Measurements from ENCODE around the gene MTCH2. TPM values are rescaled to one million over a fixed set of nuclear protein-coding genes. Genes with fewer than 3 reads are reported as not detected.

Gene MTCH2
- total RNA-seq, 2 donors from 2014 or later = 91.2 to 173 TPM

DNA sequence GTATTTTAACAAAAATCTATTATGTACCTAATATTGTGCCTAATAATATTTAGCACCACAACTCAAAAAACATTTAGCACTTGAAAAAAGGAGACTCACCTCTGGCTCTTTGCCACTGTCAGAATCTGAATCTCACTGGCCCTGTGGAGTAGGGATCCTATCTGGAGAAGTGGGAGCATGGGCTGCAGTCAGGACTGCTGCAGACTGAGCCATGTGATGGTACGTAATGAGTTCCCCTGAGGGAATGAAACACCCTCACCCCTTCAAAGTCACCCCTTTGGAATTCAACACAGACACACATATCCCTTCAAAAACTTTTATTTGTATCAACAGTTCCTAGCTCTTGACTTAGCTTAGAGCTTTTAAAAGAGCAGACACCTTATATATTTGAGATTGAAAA is 70.5 kb downstream of the MTCH2 start:
- H3K4me1 Mint-ChIP-seq = peaks cover 5% of the 10 kb centered on the region
- peaks cover 77% of the 10 kb centered on the region for H3K36me3 Mint-ChIP-seq (ENCODE audit: low read depth)
- no peak overlapping the region for H3K27ac Mint-ChIP-seq
- no peak overlapping the region for H3K4me3 Mint-ChIP-seq
- no peak for ATAC-seq (replicated peaks)
- no peaks in the 10 kb centered on the region for H3K9me3 Mint-ChIP-seq
- no peaks in the 10 kb centered on the region for H3K27me3 Mint-ChIP-seq

DNA sequence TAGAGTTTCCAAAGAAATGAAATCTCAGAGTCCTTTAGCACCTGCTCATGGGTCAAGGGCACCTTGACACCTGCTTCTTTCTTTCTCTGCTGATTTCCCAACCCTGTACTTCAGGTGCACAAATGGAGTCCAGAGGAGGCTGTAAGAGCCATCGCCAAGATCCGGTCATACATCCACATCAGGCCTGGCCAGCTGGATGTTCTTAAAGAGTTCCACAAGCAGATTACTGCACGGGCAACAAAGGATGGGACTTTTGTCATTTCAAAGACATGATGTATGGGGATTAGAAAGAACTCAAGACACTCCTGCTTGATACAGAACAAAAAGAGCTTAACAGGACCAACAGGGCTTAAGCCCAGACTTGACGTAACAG is 71.0 kb downstream of the MTCH2 start:
- Mint-ChIP-seq H3K36me3 (ENCODE audit: low read depth) (peaks cover 71% of the 10 kb centered on the region), H3K27me3 (no peaks in the 10 kb centered on the region), H3K9me3 (no peaks in the 10 kb centered on the region), H3K27ac (no peak overlapping the region), H3K4me3 (no peak overlapping the region), H3K4me1 (peaks cover 5% of the 10 kb centered on the region)
- ATAC-seq (replicated peaks) = no peak

DNA sequence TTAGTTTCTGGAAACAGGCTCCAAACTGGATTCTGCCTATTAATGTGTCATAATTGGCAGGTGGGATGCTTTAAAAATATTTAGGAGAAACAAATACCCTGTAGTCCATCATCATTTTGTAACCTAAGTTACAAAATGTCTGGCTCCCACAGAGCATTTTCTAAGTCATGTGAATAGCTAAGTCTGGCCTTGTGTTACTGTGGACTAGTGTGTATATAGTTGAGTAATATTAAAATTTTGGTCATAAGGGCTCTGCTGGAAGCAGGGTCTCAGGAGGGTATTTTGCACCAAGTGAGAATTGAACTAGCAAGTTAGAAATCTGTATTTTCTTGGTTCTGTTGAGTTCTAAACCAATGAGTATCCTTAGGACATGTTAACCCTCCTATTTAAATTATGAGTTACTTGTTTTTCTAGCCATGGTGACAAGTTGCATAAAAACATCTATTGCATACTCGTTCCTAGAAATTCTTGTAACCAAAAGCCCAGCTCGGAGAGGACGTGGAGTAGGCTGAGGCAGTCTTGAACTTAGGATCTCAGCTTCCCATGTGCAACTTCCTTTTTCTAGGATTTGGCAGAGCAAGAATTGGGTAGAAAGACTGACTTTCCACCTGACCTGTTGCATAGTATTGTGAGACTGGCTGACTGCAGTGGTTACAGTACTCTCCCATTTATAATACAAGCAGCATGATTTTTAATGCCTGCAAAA is 71.6 kb downstream of the MTCH2 start:
- Mint-ChIP-seq H3K4me1 (peaks cover 5% of the 10 kb centered on the region), H3K27me3 (no peaks in the 10 kb centered on the region), H3K27ac (no peak overlapping the region), H3K9me3 (no peaks in the 10 kb centered on the region), H3K4me3 (no peak overlapping the region), H3K36me3 (ENCODE audit: low read depth) (peaks cover 66% of the 10 kb centered on the region)
- no peak for ATAC-seq (replicated peaks)

DNA sequence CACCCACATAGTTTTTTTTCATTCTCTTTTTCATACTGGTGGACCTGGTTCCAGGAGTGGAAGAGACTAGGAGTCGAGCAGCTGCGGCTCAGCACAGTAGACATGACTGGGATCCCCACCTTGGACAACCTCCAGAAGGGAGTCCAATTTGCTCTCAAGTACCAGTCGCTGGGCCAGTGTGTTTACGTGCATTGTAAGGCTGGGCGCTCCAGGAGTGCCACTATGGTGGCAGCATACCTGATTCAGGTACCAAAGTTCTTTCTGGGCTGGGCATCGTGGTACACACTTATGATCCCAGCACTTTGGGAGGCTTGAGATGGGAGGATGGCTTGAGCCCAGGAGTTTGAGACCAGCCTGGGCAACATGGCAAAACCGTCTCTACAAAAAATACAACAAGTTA is 72.7 kb downstream of the MTCH2 start:
- no peak for ATAC-seq (replicated peaks)
- peaks cover 54% of the 10 kb centered on the region for H3K36me3 Mint-ChIP-seq (ENCODE audit: low read depth)
- H3K4me1 Mint-ChIP-seq = peaks cover 5% of the 10 kb centered on the region
- no peak overlapping the region for H3K4me3 Mint-ChIP-seq
- no peak overlapping the region for H3K27ac Mint-ChIP-seq
- no peaks in the 10 kb centered on the region for H3K27me3 Mint-ChIP-seq
- H3K9me3 Mint-ChIP-seq = no peaks in the 10 kb centered on the region

Other genes with a start within 250 kb of the MTCH2 start
- 10 to 100 TPM; 16.1 to 17.5 TPM for gene SLC39A13, start 234.0 kb downstream of the MTCH2 start, total RNA-seq
- 100 to 1,000 TPM; 109 to 174 TPM for gene PSMC3, start 216.1 kb downstream of the MTCH2 start, total RNA-seq
- gene RAPSN, start 193.4 kb downstream of the MTCH2 start, total RNA-seq = 1 to 10 TPM; 1.1 to 1.7 TPM
- 100 to 1,000 TPM; 118 to 143 TPM for gene CELF1, start 89.4 kb downstream of the MTCH2 start, total RNA-seq
- 10 to 100 TPM; 17.8 to 39.1 TPM for gene PTPMT1, start 77.0 kb downstream of the MTCH2 start, total RNA-seq
- 10 to 100 TPM; 26.9 to 27.3 TPM for gene KBTBD4, start 63.6 kb downstream of the MTCH2 start, total RNA-seq
- 100 to 1,000 TPM in 1 of 2 donors, 10 to 100 TPM in 1; 90.3 to 167 TPM for gene NDUFS3, start 63.5 kb downstream of the MTCH2 start, total RNA-seq
- gene FAM180B, start 55.9 kb downstream of the MTCH2 start, total RNA-seq = not detected
- 1 to 10 TPM in 1 of 2 donors, under 1 TPM in 1; 0.28 to 1.4 TPM for gene C1QTNF4, start 48.1 kb downstream of the MTCH2 start, total RNA-seq
- 1 to 10 TPM; 3.7 to 8.6 TPM for gene AGBL2, start 72.8 kb upstream of the MTCH2 start, total RNA-seq
- 100 to 1,000 TPM; 114 to 142 TPM for gene FNBP4, start 124.8 kb upstream of the MTCH2 start, total RNA-seq
- 10 to 100 TPM; 61.9 to 77.7 TPM for gene NUP160, start 205.8 kb upstream of the MTCH2 start, total RNA-seq